GM12892 (cell line): ENCODE data around the gene TRIM2.

Experiments used
- POLR2AphosphoS5 ChIP-seq: IDR thresholded peaks from 2 replicates; pipeline ENCODE4 v1.6.1; 2011; ENCODE audit warnings: low read depth, low read length, control low read depth
- TAF1 ChIP-seq: IDR thresholded peaks from 2 replicates; pipeline ENCODE4 v1.6.1; 2011; ENCODE audit warnings: low read depth, mild to moderate bottlenecking, control low read depth, low read length, borderline replicate concordance

DNA sequence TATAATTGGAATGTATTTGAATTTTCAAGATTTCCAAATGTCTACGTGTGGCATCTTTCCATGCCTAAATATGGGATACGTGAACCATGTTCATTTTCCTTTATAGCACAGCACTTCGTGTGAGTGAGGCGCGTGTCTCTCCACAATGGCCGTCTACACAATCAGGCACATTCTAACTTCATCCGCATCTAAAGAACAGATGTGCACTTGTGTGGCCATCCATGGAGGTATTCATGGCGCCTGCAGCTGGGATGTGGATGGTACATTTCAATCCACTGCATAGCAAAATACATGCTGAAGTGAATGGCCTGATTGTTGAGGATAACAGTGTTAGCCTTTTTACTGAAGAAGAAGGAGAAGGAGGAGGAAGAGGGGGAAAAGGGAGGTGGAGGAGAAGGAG lies 34.5 kb upstream of the TRIM2 start:
- TF ChIP-seq POLR2AphosphoS5 = no peak
- TF ChIP-seq TAF1 = no peak
